H4 (cell line): ENCODE data around the gene PDE5A. TPM values are rescaled to one million over a fixed set of nuclear protein-coding genes. Genes with fewer than 3 reads are reported as not detected.
"Not testable (repeated sequence)": the region's sequence is repeated elsewhere in the genome, so short reads cannot be mapped to it uniquely, and the experiment has no call there.

ENCODE experiments used
- DNase-seq: peaks from one replicate; pipeline ENCODE4 v3.0.0-alpha.2; 2015; ENCODE audit warnings: low spot score
- total RNA-seq: library from RNA; depleted of rRNA; stranded (reverse); fragments of >200 nt; shearing (Covaris generic); gene quantifications from 2 replicates; pipeline ENCODE4 v1.2.3, GENCODE V29; 2014

The PDE5A gene
- total RNA-seq, 1 experiment from 2014 or later: 144 TPM

- DNase-seq: no peak
These were observed 157.3 kb downstream of the PDE5A start for GRCh38 chr4:119471259-119471658.

- DNase-seq: not testable (repeated sequence)
These were observed 157.9 kb downstream of the PDE5A start for GRCh38 chr4:119470737-119471063.

GRCh38 chr4:119470021-119470736 lies 158.4 kb downstream of the PDE5A start:
- not testable (repeated sequence) for DNase-seq

GRCh38 chr4:119469039-119469438 lies 159.6 kb downstream of the PDE5A start:
- DNase-seq: not testable (repeated sequence)

GRCh38 chr4:119462733-119463132 lies 165.9 kb downstream of the PDE5A start:
- DNase-seq: not testable (repeated sequence)

- not testable (repeated sequence) for DNase-seq
These were observed 172.9 kb downstream of the PDE5A start for GRCh38 chr4:119455734-119456133.

GRCh38 chr4:119454491-119455270 lies 173.9 kb downstream of the PDE5A start:
- DNase-seq: peak; percentile 92

GRCh38 chr4:119454151-119454490 lies 174.5 kb downstream of the PDE5A start:
- not testable (repeated sequence) for DNase-seq

GRCh38 chr4:119453286-119453685 lies 175.3 kb downstream of the PDE5A start:
- DNase-seq: not testable (repeated sequence)

- not testable (repeated sequence) for DNase-seq
These were observed 178.8 kb downstream of the PDE5A start for GRCh38 chr4:119449851-119450250.
